T-helper 17 cell (primary cell): ENCODE results near the gene PTH1R. TPM values are rescaled to one million over a fixed set of nuclear protein-coding genes. Genes with fewer than 3 reads are reported as not detected.

Experiments
- ATAC-seq: fragments of 150-1000 bp; cut with Tn5 transposase; 2 replicates; pipeline ENCODE4 v1.10.0; 2021; ENCODE audit warnings: mild to moderate bottlenecking, moderate library complexity
- DNase-seq, 3 donors: peaks; one replicate each; pipeline versions ENCODE4 v3.0.0 to v3.0.0-alpha.2; 2020 to 2021
- H3K9me3 ChIP-seq: one replicate; pipeline ENCODE4 v1.7.0; 2013; ENCODE audit warnings: low read length, mild to moderate bottlenecking; ENCODE audit not compliant: control insufficient read depth, poor library complexity, severe bottlenecking
- H3K27ac Mint-ChIP-seq: one replicate; pipeline ENCODE4 v1.8.0; 2022; ENCODE audit warnings: mild to moderate bottlenecking, moderate library complexity, mixed read lengths
- H3K27me3 Mint-ChIP-seq: one replicate; pipeline ENCODE4 v1.8.0; 2022; ENCODE audit warnings: mixed read lengths
- H3K36me3 Mint-ChIP-seq: one replicate; pipeline ENCODE4 v1.8.0; 2022; ENCODE audit warnings: low read depth, mixed read lengths
- H3K4me1 Mint-ChIP-seq: one replicate; pipeline ENCODE4 v1.8.0; 2022; ENCODE audit warnings: mild to moderate bottlenecking, mixed read lengths
- H3K4me3 Mint-ChIP-seq: one replicate; pipeline ENCODE4 v1.8.0; 2022; ENCODE audit warnings: mild to moderate bottlenecking, moderate library complexity, mixed read lengths
- total RNA-seq, 4 donors: library from RNA in 2 of 4; stranded (reverse) in 2 of 4; gene quantifications; one replicate each; pipeline ENCODE4 v1.2.3 and lab custom pipeline; 2022 to 2026

PTH1R gene
- total RNA-seq, 2 donors from 2014 or later = not detected

GRCh38 chr3:46863261-46863782 is 14.2 kb upstream of the PTH1R start, which contains the start of gene MYL3:
TSS of gene MYL3 (minus strand) at chr3:46863444. CDS start at chr3:46863390, 54 bp downstream.
- Mint-ChIP-seq H3K27ac (no peak within 1 kb of the TSS), H3K27me3 (peaks cover under 1% of the 10 kb centered on the region), H3K4me3 (no peak within 1 kb of the TSS), H3K4me1 (no peaks in the 10 kb centered on the region), H3K36me3 (no peaks in the 10 kb centered on the region)
- DNase-seq = peak in 1 of 3 donors; percentile 7
- ATAC-seq = no peak
- no peaks in the 10 kb centered on the region for H3K9me3 ChIP-seq

- no peaks in the 10 kb centered on the region for H3K9me3 ChIP-seq
- Mint-ChIP-seq H3K27ac (no peak overlapping the region), H3K4me3 (no peak overlapping the region), H3K27me3 (peaks cover 9% of the 10 kb centered on the region), H3K36me3 (no peaks in the 10 kb centered on the region), H3K4me1 (no peaks in the 10 kb centered on the region)
- DNase-seq = no peak
- ATAC-seq = no peak
Observed at GRCh38 chr3:46864061-46864881, 13.2 kb upstream of the PTH1R start.

DNA sequence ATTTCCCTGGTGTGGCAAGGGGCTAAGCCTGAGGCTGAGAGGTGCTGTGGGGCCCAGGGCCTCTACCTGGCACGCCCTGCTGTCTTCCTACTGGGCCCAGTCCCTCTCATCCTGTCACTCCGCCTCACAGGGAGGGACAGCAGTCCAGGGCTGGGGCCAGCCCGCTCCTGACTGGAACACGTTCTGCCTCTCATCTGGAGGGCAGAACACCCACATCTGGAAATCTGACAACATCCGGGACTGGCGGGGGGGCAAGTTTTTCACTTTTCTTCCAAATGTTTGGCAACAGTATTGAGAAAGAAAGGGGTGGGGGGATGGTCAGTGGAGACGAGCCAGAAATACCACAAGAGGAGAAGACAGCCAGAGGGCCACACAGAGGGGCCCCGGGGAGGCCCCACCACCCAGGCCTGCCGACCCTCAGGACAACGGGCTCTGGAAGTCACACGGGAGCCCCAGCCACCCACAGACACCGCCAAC is 12.5 kb upstream of the PTH1R start:
- DNase-seq = no peak
- no peak for ATAC-seq
- Mint-ChIP-seq H3K4me3 (no peak overlapping the region), H3K27ac (no peak overlapping the region), H3K36me3 (peaks cover 3% of the 10 kb centered on the region), H3K4me1 (no peaks in the 10 kb centered on the region), H3K27me3 (peaks cover 17% of the 10 kb centered on the region)
- no peaks in the 10 kb centered on the region for H3K9me3 ChIP-seq

DNA sequence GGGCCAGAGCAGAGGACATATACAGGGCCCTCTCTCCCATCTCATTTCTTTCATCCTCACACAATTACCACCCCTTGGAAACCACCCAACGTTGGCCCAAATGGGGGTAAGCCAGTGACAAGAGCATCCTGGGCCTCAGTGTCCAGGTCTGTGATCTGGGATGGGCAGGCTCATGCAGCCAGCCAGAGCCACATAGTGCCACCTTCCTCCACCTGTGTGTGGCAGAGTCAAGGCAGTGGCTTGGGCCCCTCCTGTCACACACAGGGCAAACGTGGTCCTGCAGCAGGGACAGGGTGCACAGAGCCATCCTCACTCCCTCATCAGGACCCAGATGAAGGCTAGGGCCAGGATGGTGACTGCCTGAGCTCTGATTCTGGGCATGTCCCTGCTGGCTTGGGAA is 12.0 kb upstream of the PTH1R start:
- DNase-seq = no peak
- ATAC-seq = no peak
- Mint-ChIP-seq H3K27ac (no peak overlapping the region), H3K27me3 (peaks cover 19% of the 10 kb centered on the region), H3K4me3 (no peak overlapping the region), H3K4me1 (no peaks in the 10 kb centered on the region), H3K36me3 (peaks cover 3% of the 10 kb centered on the region)
- H3K9me3 ChIP-seq = no peaks in the 10 kb centered on the region

DNA sequence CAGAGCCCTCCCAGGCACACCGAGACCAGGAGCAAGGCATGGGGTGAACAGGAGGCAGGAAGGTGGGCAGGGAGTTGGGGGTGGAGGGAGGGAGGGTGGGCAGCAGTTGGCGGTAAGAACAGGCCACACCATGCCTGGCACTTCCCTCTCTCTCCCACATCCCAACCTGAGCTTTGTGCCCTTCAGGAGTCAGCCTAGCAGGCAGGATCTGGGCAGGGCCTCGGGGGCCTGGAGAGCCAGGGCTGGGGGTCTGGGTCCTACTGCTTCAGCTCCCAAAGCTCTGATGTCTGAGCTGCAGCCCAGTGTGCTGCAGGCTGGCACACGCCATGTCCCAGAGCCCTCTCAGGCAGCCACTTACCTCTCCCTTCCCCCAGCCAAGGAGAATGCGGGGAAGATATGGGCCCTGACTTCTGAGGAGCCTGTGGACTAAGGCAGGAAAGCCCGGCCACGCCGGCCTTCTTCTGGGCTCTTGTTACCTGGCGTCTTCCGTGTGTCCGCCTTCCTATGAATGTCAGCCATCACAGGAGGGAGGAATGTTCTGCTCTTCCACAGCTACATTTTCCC is 11.4 kb upstream of the PTH1R start:
- no peak overlapping the region for H3K27ac Mint-ChIP-seq
- peaks cover 3% of the 10 kb centered on the region for H3K36me3 Mint-ChIP-seq
- H3K9me3 ChIP-seq = no peaks in the 10 kb centered on the region
- DNase-seq (no peak), ATAC-seq (no peak)
- peaks cover 25% of the 10 kb centered on the region for H3K27me3 Mint-ChIP-seq
- H3K4me1 Mint-ChIP-seq = no peaks in the 10 kb centered on the region
- H3K4me3 Mint-ChIP-seq = no peak overlapping the region

GRCh38 chr3:46866720-46867549 is 10.6 kb upstream of the PTH1R start:
- Mint-ChIP-seq H3K27me3 (peaks cover 30% of the 10 kb centered on the region), H3K4me1 (no peaks in the 10 kb centered on the region), H3K27ac (no peak overlapping the region), H3K36me3 (peaks cover 3% of the 10 kb centered on the region), H3K4me3 (no peak overlapping the region)
- no peaks in the 10 kb centered on the region for H3K9me3 ChIP-seq
- ATAC-seq (peak; percentile 76), DNase-seq (peak; percentile 62 to 80 (median 74))

DNA sequence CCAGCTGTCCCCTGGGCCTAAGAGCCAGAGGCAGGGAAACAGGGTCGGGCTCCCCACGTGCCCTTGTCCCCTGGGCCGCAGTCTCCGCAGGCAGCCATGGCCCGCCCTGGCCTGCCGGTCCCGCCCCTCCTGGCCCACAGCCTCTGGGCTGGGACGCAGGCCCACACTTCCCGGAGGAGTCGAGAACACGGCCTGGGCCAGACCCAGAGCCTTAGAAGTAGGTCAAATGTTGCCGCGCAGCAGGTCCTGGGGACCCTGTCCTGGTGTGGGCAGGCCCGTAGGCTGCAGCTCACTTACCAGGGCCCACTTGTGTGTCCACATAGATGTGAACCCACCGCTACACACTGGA is 10.0 kb upstream of the PTH1R start:
- peaks cover 30% of the 10 kb centered on the region for H3K27me3 Mint-ChIP-seq
- no peaks in the 10 kb centered on the region for H3K9me3 ChIP-seq
- no peak overlapping the region for H3K4me3 Mint-ChIP-seq
- peaks cover 3% of the 10 kb centered on the region for H3K36me3 Mint-ChIP-seq
- no peaks in the 10 kb centered on the region for H3K4me1 Mint-ChIP-seq
- DNase-seq (no peak), ATAC-seq (no peak)
- no peak overlapping the region for H3K27ac Mint-ChIP-seq

GRCh38 chr3:46868287-46868686 is 9.2 kb upstream of the PTH1R start:
- DNase-seq = no peak
- H3K27ac Mint-ChIP-seq = no peak overlapping the region
- no peaks in the 10 kb centered on the region for H3K9me3 ChIP-seq
- peaks cover 36% of the 10 kb centered on the region for H3K27me3 Mint-ChIP-seq
- no peak overlapping the region for H3K4me3 Mint-ChIP-seq
- no peak for ATAC-seq
- H3K4me1 Mint-ChIP-seq = no peaks in the 10 kb centered on the region
- peaks cover 3% of the 10 kb centered on the region for H3K36me3 Mint-ChIP-seq

- H3K9me3 ChIP-seq = no peaks in the 10 kb centered on the region
- H3K27ac Mint-ChIP-seq = no peak overlapping the region
- no peak overlapping the region for H3K4me3 Mint-ChIP-seq
- peaks cover under 1% of the 10 kb centered on the region for H3K4me1 Mint-ChIP-seq
- DNase-seq (no peak), ATAC-seq (no peak)
- H3K36me3 Mint-ChIP-seq = peaks cover 3% of the 10 kb centered on the region
- peaks cover 43% of the 10 kb centered on the region for H3K27me3 Mint-ChIP-seq
Observed at GRCh38 chr3:46868948-46869347, 8.6 kb upstream of the PTH1R start.

DNA sequence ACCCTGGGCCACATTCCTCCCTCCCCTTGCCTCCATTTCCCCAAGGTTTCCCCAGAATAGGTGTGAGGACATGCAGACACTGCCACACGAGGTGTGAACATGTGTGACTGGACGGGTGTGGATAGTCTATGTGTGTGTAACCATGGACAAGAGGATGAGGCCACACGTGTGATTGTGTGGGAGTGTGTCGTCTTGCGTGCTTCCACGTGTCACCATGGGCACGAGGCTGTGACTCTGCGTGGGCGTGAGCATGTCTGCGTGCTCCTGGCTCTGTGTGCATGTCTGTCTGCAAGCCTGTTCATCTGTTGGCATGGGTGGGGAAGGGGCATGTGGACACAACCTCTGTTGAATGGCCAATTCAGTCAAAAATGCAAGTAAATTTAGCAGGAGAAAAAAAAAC is 8.1 kb upstream of the PTH1R start:
- H3K27me3 Mint-ChIP-seq = peaks cover 48% of the 10 kb centered on the region
- no peak for DNase-seq
- no peak overlapping the region for H3K27ac Mint-ChIP-seq
- no peaks in the 10 kb centered on the region for H3K9me3 ChIP-seq
- ATAC-seq = no peak
- H3K4me3 Mint-ChIP-seq = no peak overlapping the region
- H3K36me3 Mint-ChIP-seq = peaks cover 3% of the 10 kb centered on the region
- H3K4me1 Mint-ChIP-seq = peaks cover 2% of the 10 kb centered on the region

DNA sequence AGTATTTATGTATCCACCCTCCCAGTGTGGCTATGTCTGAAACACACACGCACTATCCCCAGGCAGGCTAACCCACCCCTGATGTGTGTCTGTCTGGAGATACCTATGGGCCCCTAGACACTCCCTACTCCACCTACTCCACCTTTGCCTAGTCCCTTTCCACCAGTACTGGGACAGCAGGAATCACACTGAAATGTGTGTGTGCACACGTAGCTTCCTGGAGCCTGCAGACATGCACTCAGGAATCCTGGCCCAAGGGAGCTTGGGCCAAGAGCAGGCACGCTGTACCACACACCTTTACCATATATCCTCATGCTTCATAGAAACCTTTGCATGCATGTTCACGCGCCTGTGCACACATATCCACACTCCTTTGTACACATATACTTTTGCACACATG is 6.9 kb upstream of the PTH1R start:
- peaks cover 3% of the 10 kb centered on the region for H3K36me3 Mint-ChIP-seq
- DNase-seq (no peak), ATAC-seq (no peak)
- no peaks in the 10 kb centered on the region for H3K9me3 ChIP-seq
- H3K27me3 Mint-ChIP-seq = peaks cover 48% of the 10 kb centered on the region
- no peak overlapping the region for H3K27ac Mint-ChIP-seq
- no peak overlapping the region for H3K4me3 Mint-ChIP-seq
- H3K4me1 Mint-ChIP-seq = peaks cover 2% of the 10 kb centered on the region

DNA sequence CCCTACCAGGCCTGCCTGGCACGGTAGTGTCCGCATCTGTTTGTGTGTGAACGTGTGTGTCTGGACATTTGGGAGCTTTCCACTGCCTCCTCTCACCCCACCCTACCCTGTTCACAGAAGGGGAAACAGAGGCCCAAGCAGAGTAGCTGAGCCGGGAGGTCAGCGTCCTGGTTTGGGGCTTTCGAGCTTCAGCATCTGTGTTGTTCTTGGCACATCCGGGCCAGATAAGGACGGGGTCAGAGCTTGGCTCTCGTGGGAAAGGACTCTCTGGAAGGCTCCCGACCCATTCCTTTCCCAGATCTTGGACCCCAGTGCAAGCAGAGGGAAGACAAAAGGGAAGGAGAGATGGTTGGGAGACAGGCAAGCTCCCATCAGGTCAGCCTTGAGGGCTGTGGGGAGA is 6.3 kb upstream of the PTH1R start:
- Mint-ChIP-seq H3K4me1 (peaks cover 2% of the 10 kb centered on the region), H3K36me3 (peaks cover 3% of the 10 kb centered on the region), H3K4me3 (no peak overlapping the region), H3K27ac (no peak overlapping the region), H3K27me3 (peaks cover 48% of the 10 kb centered on the region)
- DNase-seq (no peak), ATAC-seq (no peak)
- no peaks in the 10 kb centered on the region for H3K9me3 ChIP-seq

DNA sequence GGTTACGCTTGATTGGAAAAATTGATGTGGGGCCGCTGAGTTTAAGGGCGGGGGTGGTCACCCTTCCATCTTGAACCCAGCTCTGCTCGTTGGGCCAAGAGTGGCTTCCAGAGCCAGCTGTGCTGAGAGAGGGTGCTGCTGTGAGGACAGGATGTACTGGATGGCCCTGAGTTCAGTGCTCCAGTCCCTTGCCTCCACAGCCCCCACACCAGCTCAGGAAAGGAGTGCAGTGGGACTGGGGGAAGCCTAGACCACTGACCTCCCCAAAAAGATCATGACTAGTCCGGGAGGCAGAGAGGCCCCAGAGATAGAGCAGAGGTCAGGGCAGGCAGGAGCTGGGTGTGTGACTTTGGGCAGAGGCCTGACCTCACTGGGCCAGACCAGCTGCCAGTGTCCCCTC is 4.0 kb upstream of the PTH1R start:
- ATAC-seq = no peak
- no peaks in the 10 kb centered on the region for H3K9me3 ChIP-seq
- Mint-ChIP-seq H3K4me1 (peaks cover 2% of the 10 kb centered on the region), H3K4me3 (no peak overlapping the region), H3K36me3 (peaks cover 3% of the 10 kb centered on the region), H3K27ac (no peak overlapping the region), H3K27me3 (peaks cover 45% of the 10 kb centered on the region)
- no peak for DNase-seq
